ENCODE data around the gene AJUBA.
"Not testable (repeated sequence)": the region's sequence is repeated elsewhere in the genome, so short reads cannot be mapped to it uniquely, and the experiment has no call there.

AJUBA gene

GRCh38 chr14:22978981-22979671, 3.2 kb downstream of the AJUBA start:
- no peak for DNase-seq

GRCh38 chr14:22978487-22978837, 3.9 kb downstream of the AJUBA start:
- no peak for DNase-seq

- no peak for DNase-seq
Measured at GRCh38 chr14:22977684-22978486, 4.5 kb downstream of the AJUBA start.

- DNase-seq: no peak
Measured at GRCh38 chr14:22977434-22977683, 5.0 kb downstream of the AJUBA start.

- no peak for DNase-seq
Measured at GRCh38 chr14:22976620-22977433, 5.5 kb downstream of the AJUBA start.

GRCh38 chr14:22974530-22975313, 7.6 kb downstream of the AJUBA start:
- no peak for DNase-seq

- DNase-seq: peak; percentile 39 to 56
Measured at GRCh38 chr14:22973217-22974032, 8.9 kb downstream of the AJUBA start.

GRCh38 chr14:22972313-22972930, 9.9 kb downstream of the AJUBA start:
- DNase-seq: no peak

GRCh38 chr14:22971152-22971551, 11.2 kb downstream of the AJUBA start:
- no peak for DNase-seq

GRCh38 chr14:22966783-22967269, 15.5 kb downstream of the AJUBA start:
- no peak for DNase-seq

- DNase-seq: not testable (repeated sequence)
Measured at GRCh38 chr14:22965916-22966782, 16.2 kb downstream of the AJUBA start.

- DNase-seq: no peak
Measured at GRCh38 chr14:22962061-22962676, 20.2 kb downstream of the AJUBA start.

- no peak for DNase-seq
Measured at GRCh38 chr14:22955702-22956569, 26.4 kb downstream of the AJUBA start.

- DNase-seq: no peak
Measured at GRCh38 chr14:22952418-22952817, 29.9 kb downstream of the AJUBA start.

- not testable (repeated sequence) for DNase-seq
Measured at GRCh38 chr14:22951795-22952194, 30.6 kb downstream of the AJUBA start.

GRCh38 chr14:22945642-22946041, 36.7 kb downstream of the AJUBA start:
- no peak for DNase-seq

GRCh38 chr14:22939684-22940083, 42.7 kb downstream of the AJUBA start:
- no peak for DNase-seq

- no peak for DNase-seq
Measured at GRCh38 chr14:22935156-22935555, 47.2 kb downstream of the AJUBA start.

GRCh38 chr14:22932146-22932545, 50.2 kb downstream of the AJUBA start:
- DNase-seq: no peak

Data from stimulated activated CD4-positive, alpha-beta T cell treated with anti-CD3 and anti-CD28 coated beads, Interleukin-2, amount 100 ng/mL, for 24 hours (primary cell).